GM12892 (cell line): Measurements from ENCODE around the gene ACSL3.

Source experiments
- POLR2AphosphoS5 ChIP-seq: IDR thresholded peaks from 2 replicates; pipeline ENCODE4 v1.6.1; 2011; ENCODE audit warnings: low read depth, low read length, control low read depth
- TAF1 ChIP-seq: IDR thresholded peaks from 2 replicates; pipeline ENCODE4 v1.6.1; 2011; ENCODE audit warnings: low read depth, mild to moderate bottlenecking, control low read depth, low read length, borderline replicate concordance

DNA sequence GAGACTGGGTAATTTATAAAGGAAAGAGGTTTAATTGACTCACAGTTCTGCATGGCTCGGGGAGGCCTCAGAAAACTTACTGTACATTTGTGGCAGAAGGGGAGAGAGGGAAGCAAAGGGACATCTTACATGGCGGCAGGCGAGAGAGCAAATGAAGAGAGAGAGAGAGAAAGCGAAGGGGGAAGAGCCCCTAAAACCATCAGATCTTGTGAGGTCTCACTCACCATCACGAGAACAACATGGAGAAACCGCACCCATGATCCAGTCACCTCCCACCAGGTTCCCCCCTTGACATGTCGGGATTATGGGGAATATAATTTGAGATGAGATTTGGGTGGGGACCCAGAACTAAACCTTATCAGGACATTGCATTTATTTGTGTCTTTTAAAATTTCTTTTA lies 75.9 kb downstream of the ACSL3 start:
- TF ChIP-seq TAF1 (no peak), POLR2AphosphoS5 (no peak)
